ENCODE results near the gene OPCML.

Gene OPCML

DNA sequence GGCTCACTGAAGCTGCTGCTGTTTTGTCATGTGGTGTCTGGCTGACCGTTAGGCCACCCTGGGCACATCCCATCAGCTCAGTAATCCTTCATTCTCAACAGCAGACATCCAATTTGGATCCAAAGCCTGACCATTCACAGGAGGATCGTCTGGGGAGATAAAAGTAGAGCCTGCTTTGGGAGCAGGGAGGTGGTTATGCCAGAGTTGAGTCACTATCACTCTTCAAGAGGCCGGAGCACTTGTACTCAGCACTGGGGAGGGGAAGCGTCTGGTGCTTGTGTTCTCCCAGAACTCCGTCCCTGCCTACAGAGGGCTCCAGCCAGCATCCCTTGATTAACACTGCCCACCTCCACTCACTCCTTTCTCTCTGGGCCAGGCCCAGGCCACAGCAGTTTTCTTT lies 382.6 kb downstream of the OPCML start:
- Mint-ChIP-seq H3K4me1 (ENCODE audit: low read depth) (no peaks in the 10 kb centered on the region), H3K9me3 (no peaks in the 10 kb centered on the region), H3K27ac (no peak overlapping the region), H3K27me3 (peaks cover 16% of the 10 kb centered on the region), H3K36me3 (ENCODE audit: low read depth) (no peaks in the 10 kb centered on the region), H3K4me3 (no peak overlapping the region)
- intact Hi-C loops (cut with micrococcal nuclease): no loop called here

DNA sequence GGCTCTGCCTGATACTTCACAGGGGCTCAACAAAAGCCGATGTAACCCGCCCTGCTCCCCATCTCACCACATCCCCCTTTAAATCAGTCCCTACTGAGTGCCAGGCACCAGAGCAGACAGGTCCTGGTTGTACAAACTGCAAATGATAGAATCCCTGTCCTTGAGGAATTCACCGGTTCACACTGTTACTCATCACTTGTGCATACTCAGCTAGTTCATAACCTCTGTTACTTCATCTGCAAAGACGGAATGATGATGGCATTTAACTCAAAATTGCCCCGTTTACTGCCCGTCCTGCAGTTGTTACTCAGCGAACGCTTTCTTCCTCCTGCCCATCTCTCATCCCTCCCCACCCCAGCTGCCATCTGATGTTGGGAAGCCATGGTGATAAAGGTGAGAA lies 384.7 kb downstream of the OPCML start:
- no peaks in the 10 kb centered on the region for H3K36me3 Mint-ChIP-seq (ENCODE audit: low read depth)
- H3K27ac Mint-ChIP-seq: no peak overlapping the region
- intact Hi-C loops (cut with micrococcal nuclease): no loop called here
- no peak overlapping the region for H3K4me3 Mint-ChIP-seq
- H3K4me1 Mint-ChIP-seq (ENCODE audit: low read depth): no peaks in the 10 kb centered on the region
- peaks cover 8% of the 10 kb centered on the region for H3K27me3 Mint-ChIP-seq
- H3K9me3 Mint-ChIP-seq: no peaks in the 10 kb centered on the region

GRCh38 chr11:133146697-133147306 lies 385.5 kb downstream of the OPCML start:
- H3K9me3 Mint-ChIP-seq: no peaks in the 10 kb centered on the region
- peaks cover 3% of the 10 kb centered on the region for H3K27me3 Mint-ChIP-seq
- no peaks in the 10 kb centered on the region for H3K36me3 Mint-ChIP-seq (ENCODE audit: low read depth)
- no peak overlapping the region for H3K4me3 Mint-ChIP-seq
- intact Hi-C loops (cut with micrococcal nuclease): no loop called here
- H3K4me1 Mint-ChIP-seq (ENCODE audit: low read depth): no peaks in the 10 kb centered on the region
- H3K27ac Mint-ChIP-seq: no peak overlapping the region

GRCh38 chr11:133137939-133138338 lies 394.4 kb downstream of the OPCML start:
- Mint-ChIP-seq H3K4me1 (ENCODE audit: low read depth) (no peaks in the 10 kb centered on the region), H3K36me3 (ENCODE audit: low read depth) (no peaks in the 10 kb centered on the region), H3K9me3 (no peaks in the 10 kb centered on the region), H3K27ac (no peak overlapping the region), H3K27me3 (peaks cover 7% of the 10 kb centered on the region), H3K4me3 (no peak overlapping the region)
- intact Hi-C loops (cut with micrococcal nuclease): no loop called here

GRCh38 chr11:133137270-133137669 lies 395.0 kb downstream of the OPCML start:
- intact Hi-C loops (cut with micrococcal nuclease): no loop called here
- Mint-ChIP-seq H3K27me3 (peaks cover 7% of the 10 kb centered on the region), H3K27ac (no peak overlapping the region), H3K4me1 (ENCODE audit: low read depth) (no peaks in the 10 kb centered on the region), H3K4me3 (no peak overlapping the region), H3K36me3 (ENCODE audit: low read depth) (no peaks in the 10 kb centered on the region), H3K9me3 (no peaks in the 10 kb centered on the region)

GRCh38 chr11:133136376-133136775 lies 395.9 kb downstream of the OPCML start:
- no peak overlapping the region for H3K27ac Mint-ChIP-seq
- H3K27me3 Mint-ChIP-seq: peaks cover 5% of the 10 kb centered on the region
- no peaks in the 10 kb centered on the region for H3K4me1 Mint-ChIP-seq (ENCODE audit: low read depth)
- intact Hi-C loops (cut with micrococcal nuclease): no loop called here
- H3K9me3 Mint-ChIP-seq: no peaks in the 10 kb centered on the region
- no peaks in the 10 kb centered on the region for H3K36me3 Mint-ChIP-seq (ENCODE audit: low read depth)
- no peak overlapping the region for H3K4me3 Mint-ChIP-seq

DNA sequence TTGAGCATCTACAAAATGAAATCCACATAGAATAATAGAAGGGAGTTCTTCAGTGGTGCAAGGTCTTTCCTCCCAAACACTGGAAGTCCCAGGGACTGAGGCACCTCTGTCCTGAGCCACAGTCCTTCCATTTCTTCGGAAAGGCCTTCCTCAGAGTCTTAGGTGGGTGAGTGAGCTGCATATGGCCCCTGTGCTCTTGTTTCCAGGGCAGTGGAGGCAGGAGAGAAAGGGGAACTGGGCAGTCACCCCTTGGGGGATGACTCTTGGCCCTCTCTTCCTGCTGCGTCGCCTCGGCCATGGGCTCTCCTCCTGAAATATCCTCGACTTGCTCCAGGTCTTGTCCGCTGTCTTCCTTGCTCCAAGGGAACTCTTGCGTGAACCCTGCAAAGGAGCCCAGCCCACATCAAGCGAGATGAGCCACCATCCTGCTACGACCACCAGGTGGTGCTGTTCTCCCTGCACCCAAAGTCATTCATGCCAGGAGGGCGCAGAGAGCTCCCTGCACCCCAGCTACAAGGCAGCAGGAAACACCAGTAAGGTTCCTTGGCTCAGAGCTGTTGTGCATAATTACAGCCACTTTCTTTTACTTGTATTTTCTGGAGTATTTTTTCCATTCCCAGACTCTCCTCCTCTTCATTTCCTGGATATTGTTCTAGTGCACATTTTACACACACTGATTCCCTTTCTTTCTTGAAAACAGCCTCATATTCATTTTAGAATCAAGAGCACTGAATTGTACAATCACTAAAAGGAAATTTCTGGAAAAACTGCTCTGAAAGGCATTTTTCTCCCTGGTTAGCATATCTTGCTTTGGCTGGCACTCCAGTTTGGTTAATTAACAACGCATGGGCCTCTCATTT lies 397.8 kb downstream of the OPCML start:
- H3K27me3 Mint-ChIP-seq: peaks cover 5% of the 10 kb centered on the region
- intact Hi-C loops (cut with micrococcal nuclease): no loop called here

DNA sequence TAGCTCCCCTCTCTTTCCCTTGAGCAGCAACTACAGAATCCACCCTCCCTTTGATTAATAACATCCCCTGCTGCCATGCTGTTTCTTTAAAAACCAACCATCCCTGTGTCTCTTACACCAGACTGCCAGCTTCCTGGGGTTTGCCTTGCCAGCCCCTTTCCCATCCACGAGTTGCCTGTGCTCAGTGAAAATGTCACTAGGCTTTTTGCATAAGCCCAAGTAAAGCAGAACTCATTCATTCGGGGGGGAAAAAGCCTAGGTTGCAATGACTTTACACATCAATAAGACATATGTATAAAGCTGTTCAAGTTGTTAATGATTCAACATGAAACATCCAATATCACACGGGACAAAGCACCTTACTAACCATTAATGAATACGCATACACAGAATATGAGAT lies 398.7 kb downstream of the OPCML start:
- Mint-ChIP-seq H3K4me3 (no peak overlapping the region), H3K36me3 (ENCODE audit: low read depth) (no peaks in the 10 kb centered on the region), H3K27me3 (peaks cover 5% of the 10 kb centered on the region), H3K4me1 (ENCODE audit: low read depth) (no peaks in the 10 kb centered on the region), H3K9me3 (no peaks in the 10 kb centered on the region), H3K27ac (no peak overlapping the region)
- intact Hi-C loops (cut with micrococcal nuclease): no loop called here

More for the DNA sequence above, 397.8 kb downstream of the OPCML start:
- Mint-ChIP-seq H3K27ac (no peak overlapping the region), H3K36me3 (ENCODE audit: low read depth) (no peaks in the 10 kb centered on the region), H3K4me1 (ENCODE audit: low read depth) (no peaks in the 10 kb centered on the region), H3K4me3 (no peak overlapping the region), H3K9me3 (no peaks in the 10 kb centered on the region)

DNA sequence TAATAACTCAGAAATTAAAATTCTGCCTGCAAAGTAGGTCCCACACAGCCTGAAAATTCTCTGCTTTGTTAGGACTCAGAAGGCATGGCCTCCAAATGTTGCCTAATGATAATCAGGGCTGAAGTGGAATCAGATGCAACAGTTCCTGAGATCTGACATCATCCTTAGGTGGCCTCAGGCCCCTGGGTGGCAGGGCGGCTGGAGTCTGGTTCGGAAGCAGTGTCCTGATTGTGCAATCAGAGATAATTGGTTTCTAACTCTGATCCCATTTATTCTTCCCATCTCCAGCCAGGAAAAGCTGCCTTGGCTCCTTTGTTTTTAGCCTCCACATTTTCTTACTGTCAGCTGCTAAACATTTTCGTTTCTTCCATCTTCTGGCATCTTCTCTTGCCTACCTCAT lies 399.3 kb downstream of the OPCML start:
- H3K27me3 Mint-ChIP-seq: peaks cover 4% of the 10 kb centered on the region
- no peaks in the 10 kb centered on the region for H3K36me3 Mint-ChIP-seq (ENCODE audit: low read depth)
- H3K4me1 Mint-ChIP-seq (ENCODE audit: low read depth): no peaks in the 10 kb centered on the region
- H3K27ac Mint-ChIP-seq: no peak overlapping the region
- no peaks in the 10 kb centered on the region for H3K9me3 Mint-ChIP-seq
- intact Hi-C loops (cut with micrococcal nuclease): no loop called here
- no peak overlapping the region for H3K4me3 Mint-ChIP-seq

GRCh38 chr11:133127741-133128140 lies 404.6 kb downstream of the OPCML start:
- Mint-ChIP-seq H3K27me3 (peaks cover 2% of the 10 kb centered on the region), H3K4me1 (ENCODE audit: low read depth) (no peaks in the 10 kb centered on the region), H3K4me3 (no peak overlapping the region), H3K27ac (no peak overlapping the region), H3K9me3 (no peaks in the 10 kb centered on the region), H3K36me3 (ENCODE audit: low read depth) (no peaks in the 10 kb centered on the region)
- intact Hi-C loops (cut with micrococcal nuclease): no loop called here

DNA sequence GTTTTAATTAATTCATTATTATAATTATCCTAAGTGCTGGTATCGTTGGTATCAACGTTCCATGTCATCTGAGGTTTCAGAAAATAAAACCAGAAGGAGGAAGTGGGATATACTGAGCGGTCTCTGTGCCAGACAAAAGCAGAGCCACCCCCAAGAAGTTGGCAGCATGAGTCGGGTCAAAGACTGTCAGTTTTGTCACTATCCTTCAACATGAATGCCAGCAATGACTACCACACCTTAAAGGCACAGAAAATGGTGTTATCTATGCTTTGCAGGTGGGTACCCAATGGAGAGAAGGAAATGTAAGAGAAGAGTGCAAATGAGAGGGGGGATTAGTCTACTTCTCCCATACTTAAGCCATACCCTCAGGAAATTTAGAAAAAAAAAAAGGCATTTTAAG lies 408.5 kb downstream of the OPCML start:
- Mint-ChIP-seq H3K27me3 (peaks cover 2% of the 10 kb centered on the region), H3K27ac (no peak overlapping the region), H3K4me1 (ENCODE audit: low read depth) (no peaks in the 10 kb centered on the region), H3K36me3 (ENCODE audit: low read depth) (no peaks in the 10 kb centered on the region), H3K9me3 (no peaks in the 10 kb centered on the region), H3K4me3 (no peak overlapping the region)
- intact Hi-C loops (cut with micrococcal nuclease): no loop called here

GRCh38 chr11:133123366-133123765 lies 408.9 kb downstream of the OPCML start:
- Mint-ChIP-seq H3K4me1 (ENCODE audit: low read depth) (no peaks in the 10 kb centered on the region), H3K4me3 (no peak overlapping the region), H3K27me3 (peaks cover 2% of the 10 kb centered on the region), H3K36me3 (ENCODE audit: low read depth) (no peaks in the 10 kb centered on the region), H3K27ac (no peak overlapping the region), H3K9me3 (no peaks in the 10 kb centered on the region)
- intact Hi-C loops (cut with micrococcal nuclease): no loop called here

DNA sequence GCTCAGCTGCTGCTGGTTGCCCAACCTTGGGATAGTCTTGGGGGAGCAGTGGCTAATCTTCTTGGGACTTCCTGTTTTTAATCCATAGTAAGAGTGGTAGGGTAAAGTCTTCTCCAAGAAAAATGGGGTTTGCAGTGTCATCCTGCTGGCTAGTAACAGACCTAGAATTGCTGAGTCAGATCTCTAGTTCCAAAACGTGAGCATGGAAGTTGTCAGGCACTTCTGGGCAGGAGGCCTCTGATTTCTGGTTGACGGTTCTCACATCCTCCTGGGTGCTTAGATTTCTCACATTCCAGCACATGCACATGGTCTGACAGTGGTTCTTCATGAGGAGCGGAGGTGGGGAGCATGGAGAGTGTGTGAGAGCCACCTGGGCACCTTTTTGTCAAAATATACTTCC lies 410.0 kb downstream of the OPCML start:
- Mint-ChIP-seq H3K36me3 (ENCODE audit: low read depth) (no peaks in the 10 kb centered on the region), H3K9me3 (no peaks in the 10 kb centered on the region), H3K4me1 (ENCODE audit: low read depth) (no peaks in the 10 kb centered on the region), H3K27me3 (peaks cover 2% of the 10 kb centered on the region), H3K27ac (no peak overlapping the region), H3K4me3 (no peak overlapping the region)
- intact Hi-C loops (cut with micrococcal nuclease): no loop called here

- H3K36me3 Mint-ChIP-seq (ENCODE audit: low read depth): no peaks in the 10 kb centered on the region
- H3K4me3 Mint-ChIP-seq: no peak overlapping the region
- H3K27me3 Mint-ChIP-seq: peaks cover 2% of the 10 kb centered on the region
- no peaks in the 10 kb centered on the region for H3K9me3 Mint-ChIP-seq
- H3K4me1 Mint-ChIP-seq (ENCODE audit: low read depth): no peaks in the 10 kb centered on the region
- intact Hi-C loops (cut with micrococcal nuclease): no loop called here
- no peak overlapping the region for H3K27ac Mint-ChIP-seq
These were observed 413.6 kb downstream of the OPCML start for GRCh38 chr11:133118563-133119268.

All from dendritic cell treated with granulocyte-macrophage colony-stimulating factor and Interleukin-4, amounts not matched to agents 40 ng/mL and 50 ng/mL, for 4 days (primary cell).